NCI-H526 (cell line): ENCODE results near the gene FAM171A1.
"Not testable (repeated sequence)": the region's sequence is repeated elsewhere in the genome, so short reads cannot be mapped to it uniquely, and the experiment has no call there.

Experiments used
- DNase-seq, 2 experiments: peaks; one replicate each; lab custom pipeline; 2025; lab: John Stamatoyannopoulos, UW

FAM171A1 gene

DNA sequence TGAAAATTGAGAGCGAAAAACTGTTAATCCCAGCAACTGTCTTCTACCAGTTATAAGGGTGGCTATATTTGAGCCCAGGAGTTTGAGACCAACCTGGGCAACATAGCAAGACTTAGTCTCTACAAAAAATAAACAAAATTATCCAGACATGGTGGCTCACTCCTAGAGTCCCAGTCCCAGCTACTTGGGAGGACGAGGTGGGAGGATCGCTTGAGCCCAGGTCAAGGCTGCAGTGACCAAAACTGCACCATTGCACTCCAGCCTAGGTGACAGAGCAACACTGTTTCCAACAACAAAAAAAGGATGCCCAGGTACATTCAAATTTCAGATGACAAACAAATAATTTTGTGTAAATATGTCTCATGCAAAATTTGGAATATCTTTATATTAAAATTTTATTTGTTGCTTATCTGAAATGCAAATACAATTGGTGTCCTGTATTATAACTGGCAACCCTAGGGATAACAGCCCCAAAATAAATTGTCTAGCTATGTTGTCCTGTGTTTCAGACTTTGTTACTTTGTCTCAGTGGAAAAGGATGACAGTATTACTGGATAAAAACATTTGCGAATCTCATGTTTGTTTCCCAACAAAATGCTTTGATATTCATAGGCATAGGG is 26.7 kb downstream of the FAM171A1 start:
- DNase-seq: peak; percentile 67 to 71

DNA sequence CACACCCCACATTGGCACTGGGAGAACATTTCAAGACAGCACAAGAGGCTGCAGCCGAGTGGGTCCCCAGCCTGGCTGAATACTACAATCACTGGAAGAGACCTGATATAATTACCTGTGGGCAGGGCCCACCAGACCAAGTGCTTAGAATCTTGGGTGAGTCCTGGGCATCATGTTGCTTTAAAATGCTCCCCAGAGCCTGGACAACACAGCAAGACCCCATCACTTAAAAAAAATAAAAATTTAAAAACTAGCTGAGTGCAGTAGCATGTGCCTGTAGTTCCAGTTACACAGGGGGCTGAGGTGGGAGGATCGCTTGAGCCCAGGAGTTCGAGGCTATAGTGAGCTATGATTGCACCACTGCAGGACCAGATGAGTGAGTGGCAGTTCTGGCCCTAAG is 28.1 kb downstream of the FAM171A1 start:
- DNase-seq: no peak

DNA sequence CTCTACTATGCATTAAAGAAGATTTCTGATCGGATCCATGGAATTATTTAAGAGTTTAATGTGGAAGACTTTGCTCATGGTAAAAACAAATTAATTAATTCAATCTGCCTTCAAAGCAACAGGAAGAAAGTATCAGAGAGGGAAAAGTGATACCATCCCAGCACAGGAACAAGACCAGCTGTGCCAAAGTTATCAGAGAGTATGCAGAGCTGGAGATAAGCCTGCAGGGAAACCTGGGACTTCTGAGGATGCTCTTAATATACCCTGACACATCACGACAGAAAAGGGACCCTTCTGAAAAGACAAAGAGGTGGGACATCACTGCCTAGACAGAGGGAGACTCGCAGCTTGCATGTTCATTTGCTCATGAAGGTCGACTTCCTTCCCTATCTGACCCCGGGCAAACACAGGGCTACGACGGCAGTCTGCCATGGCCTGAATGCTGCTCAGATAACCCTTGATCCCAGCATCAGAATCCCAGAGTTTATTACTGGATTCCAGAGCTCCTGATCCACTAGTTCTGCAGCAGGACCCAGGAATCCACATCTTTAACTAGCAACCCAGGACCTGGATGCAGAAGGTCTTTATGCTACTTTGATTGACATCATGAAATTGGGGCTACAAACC is 29.5 kb downstream of the FAM171A1 start:
- DNase-seq: no peak

DNA sequence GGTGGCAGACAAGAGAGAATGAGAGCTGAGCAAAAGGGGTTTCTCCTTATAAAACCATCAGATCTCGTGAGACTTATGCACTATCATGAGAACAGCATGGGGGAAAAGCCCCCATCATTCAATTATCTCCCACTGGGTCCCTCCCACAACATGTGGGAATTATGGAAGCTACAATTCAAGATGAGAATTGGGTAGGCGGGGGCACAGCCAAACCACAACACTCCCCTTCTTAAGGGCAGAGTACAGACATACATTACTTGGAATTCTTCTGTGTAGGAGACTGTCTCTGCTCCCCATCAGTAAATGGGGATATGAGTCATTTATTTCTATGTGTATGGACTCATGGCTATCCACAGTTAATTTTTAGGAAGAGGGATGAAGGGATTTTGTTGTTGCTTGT is 31.2 kb downstream of the FAM171A1 start:
- no peak for DNase-seq

DNA sequence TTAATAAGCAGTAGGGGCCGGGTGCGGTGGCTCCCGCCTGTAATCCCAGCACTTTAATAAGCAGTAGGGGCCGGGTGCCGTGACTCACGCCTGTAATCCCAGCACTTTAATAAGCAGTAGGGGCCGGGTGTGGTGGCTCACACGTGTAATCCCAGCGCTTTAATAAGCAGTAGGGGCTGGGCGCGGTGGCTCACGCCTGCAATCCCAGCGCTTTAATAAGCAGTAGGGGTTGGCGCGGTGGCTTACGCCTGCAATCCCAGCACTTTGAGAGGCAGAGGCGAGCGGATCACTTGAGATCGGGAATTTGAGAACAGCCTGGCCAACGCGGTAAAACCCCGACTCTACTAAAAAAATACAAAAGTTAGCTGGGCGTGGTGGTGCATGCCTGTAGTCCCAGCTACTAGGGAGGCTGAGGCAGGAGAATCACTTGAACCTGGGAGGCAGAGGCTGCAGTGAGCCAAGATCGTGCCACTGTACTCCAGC is 33.6 kb downstream of the FAM171A1 start:
- not testable (repeated sequence) for DNase-seq

DNA sequence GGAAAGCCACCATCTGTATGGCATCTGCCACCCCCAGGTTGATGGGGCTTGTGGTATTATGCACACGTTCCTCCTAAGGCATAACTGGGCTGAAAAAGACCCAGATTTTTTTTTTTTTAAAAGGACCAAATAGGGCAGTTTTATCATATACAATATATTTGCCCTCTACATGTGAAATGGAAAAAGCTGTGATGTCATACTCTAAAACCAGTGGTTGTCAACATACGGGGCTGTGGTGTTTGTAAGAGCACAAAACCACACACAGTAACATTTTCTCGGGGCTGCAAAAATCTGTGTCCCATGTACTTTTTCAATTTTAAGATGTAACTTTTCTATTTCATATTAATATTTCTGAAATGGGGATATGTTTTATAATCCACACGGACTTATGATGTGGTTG is 34.9 kb downstream of the FAM171A1 start:
- DNase-seq: no peak

DNA sequence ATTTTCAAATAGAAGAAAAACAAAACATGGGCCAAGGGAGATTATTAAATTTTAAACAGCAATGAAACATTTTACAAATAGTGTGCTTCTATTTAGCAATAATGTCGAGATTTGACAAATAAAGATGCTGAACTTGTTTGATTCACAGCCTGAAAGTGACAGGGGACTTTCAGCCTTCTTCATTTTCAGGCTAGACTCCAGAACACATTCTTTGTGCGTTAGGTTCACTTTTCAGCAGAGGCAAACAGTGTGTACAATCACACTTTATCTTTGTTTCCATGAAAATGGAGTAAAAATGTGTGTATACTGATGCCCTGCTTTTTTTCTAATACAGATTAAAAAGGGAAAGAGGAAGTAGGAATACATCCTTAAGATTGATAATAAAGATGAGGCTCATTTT is 35.6 kb downstream of the FAM171A1 start:
- no peak for DNase-seq

DNA sequence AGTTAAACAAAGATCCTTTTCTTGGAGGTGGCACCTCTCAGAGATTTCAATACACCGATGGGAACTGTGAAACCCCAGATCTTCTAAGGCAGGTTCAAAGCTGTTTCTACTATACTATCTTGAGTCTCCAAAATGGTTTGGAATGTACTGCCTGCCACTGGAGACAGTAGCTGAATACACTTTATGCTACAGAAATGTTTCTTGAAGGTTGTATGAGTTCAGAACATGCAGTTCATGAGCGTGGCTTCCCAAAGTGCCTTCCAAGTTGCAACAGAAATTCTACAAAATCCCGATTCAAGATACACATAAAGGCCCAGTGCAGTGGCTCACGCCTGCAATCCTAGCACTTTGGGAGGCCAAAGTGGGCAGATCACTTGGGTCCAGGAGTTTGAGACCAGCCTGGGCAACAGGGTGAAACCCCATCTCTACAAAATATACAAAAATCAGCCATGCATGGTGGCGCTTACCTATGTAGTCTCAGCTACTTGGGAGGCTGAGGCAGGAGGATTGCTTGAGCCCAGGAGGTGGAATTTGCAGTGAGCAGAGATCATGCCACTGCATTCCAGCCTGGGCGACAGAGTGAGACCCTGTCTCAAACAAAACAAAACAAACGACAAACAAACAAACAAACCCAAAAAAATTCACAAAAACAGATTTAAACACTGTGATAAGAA is 36.3 kb downstream of the FAM171A1 start:
- DNase-seq: no peak

DNA sequence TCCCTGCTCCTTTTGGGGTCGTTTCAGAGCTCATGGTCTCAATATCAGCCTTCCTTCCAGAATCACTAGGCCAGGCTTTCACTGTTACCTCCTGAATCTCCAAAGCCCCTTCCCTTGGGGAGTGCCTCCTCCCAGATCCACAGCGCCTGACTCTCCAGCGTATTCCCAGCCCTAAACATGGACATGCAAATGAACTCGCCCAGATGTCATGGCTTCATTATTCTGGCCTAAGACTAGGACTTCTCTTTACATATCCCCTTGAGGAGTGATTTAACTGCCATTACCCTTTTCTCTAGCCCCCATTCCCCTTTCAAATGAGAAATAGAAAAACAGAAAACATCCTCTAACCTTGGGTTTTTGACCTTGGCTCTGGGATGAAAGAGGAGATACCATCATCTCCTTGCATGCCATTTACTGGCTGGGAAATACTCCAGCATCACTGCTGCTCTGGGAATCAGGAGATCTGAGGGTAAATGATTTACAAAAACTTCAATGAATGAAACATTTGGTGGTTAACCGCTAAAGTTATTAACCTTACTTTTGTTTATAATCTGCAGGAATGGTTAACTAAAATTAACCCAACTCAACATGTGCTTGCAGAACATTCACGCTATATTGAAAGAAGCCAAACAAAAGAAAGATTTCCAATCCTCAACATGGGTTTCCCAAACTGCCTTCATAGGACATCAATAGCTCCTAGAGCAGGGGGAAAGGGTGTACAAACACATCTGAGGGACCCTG is 37.0 kb downstream of the FAM171A1 start:
- DNase-seq: peak; percentile 24 to 72

DNA sequence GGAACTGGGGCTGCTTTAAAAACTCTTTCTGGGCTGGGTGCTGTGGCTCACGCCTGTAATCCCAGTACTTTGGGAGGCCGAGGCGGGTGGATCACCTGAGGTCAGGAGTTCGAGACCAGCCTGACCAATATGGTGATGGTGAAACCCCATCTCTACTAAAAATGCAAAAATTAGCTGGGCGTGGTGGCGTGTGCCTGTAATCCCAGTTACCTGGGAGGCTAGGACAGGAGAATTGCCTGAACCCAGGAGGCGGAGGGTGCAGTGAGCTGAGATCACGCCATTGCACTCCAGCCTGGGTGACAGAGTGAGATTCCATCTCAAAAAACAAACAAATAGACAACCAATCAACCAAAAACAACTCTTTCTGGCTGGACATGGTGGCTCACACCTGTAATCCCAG is 37.9 kb downstream of the FAM171A1 start:
- DNase-seq: not testable (repeated sequence)

DNA sequence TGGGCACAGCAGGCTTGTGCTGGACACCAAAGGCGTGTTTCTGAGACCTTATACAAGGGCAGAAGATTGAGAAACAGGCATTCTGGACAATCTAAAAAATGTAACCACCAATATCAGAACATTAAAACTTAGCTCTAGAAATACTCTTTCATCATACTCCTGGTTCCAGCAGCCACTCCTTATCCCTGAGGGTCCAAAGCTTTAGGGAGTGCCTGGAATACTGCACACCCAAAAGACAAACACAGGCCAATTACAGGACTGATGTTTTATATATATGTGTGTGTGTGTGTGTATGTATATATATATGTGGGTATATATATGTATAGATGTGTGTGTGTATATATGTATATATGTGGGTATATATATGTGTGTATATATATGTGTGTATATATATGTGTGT is 39.6 kb downstream of the FAM171A1 start:
- no peak for DNase-seq

DNA sequence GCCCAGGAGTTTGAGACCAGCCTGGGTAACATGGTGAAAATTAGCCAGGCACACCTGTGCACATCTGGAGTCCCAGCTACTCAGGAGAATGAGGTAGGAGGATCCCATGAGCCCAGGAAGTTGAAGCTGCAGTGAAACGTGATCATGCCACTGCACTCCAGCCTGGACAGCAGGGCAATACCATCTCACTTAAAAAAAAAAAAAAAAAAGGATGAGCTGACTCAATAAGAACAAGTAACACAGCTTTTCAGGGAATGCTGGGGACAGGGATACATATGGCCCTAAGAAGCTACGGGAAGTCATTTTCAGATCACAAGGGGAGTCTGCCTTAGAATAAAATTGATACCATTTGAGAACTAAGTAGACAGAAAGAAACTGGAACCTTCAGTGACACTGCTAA is 41.7 kb downstream of the FAM171A1 start:
- DNase-seq: no peak

DNA sequence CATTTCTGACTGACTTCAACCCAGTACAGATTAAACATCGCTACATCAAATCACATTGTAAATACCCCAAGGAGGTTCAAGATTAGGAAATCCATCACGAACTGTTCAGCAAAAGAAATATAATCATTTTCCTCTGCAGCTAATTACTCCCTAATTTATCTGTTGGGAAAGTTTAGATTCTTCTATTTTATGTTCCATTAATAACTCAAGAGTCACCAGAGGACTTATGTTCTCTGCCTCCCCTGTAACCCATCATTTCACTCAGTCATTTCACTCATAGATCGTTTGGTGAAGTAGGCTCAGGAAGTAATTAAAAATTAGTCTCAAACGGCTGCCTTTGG is 45.2 kb downstream of the FAM171A1 start:
- no peak for DNase-seq

DNA sequence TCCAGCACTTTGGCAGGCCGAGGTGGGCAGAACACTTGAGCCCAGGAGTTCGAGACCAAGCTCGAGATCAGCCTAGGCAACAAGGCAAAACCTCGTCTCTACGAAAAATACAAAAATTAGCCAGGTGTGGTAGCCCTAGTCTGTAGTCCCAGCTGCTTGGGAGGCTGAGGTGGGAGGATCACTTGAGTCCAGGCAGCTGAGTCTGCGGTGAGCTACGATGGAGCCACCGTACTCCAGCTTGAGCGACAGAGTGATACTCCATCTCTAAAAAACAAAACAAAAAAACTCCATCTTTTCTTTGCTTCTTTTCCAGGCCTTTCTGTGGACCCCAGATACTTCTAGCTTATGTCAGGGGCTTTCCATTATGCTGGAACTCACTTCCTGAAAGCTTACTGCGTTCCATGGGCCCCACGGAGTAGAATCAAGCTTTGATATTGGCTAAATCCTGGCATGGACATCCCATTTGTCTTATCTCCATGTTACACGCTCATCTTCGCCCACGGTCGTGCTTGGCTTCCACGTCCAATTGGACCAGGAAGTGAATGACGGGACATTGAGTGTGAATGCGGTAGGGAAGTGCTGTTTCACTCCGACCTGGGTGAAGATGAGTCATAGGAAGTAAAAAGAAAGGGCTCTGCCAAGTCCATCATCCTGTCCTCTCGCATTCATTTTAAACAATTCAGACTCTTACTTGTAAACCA is 45.7 kb downstream of the FAM171A1 start:
- no peak for DNase-seq

DNA sequence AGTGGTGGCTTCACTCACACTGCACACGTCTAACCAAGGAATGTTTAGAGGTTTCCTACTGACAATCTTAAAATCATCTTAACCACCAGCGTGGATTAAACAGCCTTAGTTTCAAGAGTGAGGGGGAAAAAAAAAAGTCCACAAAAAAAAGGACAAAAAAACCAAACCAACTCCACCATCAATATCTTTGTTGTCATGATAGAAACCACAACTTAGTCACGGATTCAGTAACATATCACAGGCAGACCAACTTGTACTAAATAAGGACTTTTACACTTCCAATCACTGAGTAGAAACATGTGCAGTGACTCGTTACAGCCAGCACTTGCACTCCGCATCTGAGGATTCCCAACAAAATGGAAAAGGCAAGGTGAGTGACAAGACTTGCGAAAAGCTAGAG is 46.5 kb downstream of the FAM171A1 start:
- no peak for DNase-seq

DNA sequence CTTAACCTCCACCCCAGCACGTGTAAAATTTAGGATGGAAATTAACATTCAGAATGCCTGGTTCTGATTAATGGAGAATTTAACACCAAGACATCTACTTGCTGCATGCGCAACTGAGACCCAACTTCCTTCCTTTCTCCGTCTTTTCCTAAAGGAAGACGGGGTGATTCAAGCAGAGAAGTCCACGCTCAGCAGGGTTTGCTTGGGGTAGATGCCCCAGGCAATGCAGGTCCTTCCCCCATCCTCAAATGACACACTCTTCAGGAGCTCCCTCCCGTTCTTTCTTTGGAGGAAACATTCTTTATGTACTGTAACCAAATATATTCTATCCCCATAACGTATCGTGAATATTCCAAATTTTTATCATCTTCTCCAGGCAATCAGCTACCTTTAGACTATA is 47.0 kb downstream of the FAM171A1 start:
- DNase-seq: no peak

DNA sequence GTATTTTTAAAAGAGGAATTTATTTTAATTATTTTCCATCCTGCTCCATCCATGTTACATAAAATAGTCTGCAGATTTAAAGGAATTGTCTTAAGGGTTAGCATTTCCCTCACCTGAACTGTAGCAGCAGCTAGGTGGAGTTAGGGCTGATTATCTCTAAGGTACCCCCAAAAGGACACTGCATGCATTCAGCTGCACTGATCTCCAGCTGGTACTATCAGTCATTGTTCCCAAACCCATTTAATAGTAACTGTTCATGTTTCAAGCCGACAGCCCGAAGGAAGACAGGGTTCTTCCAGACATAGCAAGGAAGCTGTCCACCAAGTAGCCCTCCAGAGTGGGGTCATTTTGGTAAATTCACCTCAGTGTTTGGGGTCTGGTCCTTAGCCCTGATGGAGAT is 48.7 kb downstream of the FAM171A1 start:
- DNase-seq: no peak

DNA sequence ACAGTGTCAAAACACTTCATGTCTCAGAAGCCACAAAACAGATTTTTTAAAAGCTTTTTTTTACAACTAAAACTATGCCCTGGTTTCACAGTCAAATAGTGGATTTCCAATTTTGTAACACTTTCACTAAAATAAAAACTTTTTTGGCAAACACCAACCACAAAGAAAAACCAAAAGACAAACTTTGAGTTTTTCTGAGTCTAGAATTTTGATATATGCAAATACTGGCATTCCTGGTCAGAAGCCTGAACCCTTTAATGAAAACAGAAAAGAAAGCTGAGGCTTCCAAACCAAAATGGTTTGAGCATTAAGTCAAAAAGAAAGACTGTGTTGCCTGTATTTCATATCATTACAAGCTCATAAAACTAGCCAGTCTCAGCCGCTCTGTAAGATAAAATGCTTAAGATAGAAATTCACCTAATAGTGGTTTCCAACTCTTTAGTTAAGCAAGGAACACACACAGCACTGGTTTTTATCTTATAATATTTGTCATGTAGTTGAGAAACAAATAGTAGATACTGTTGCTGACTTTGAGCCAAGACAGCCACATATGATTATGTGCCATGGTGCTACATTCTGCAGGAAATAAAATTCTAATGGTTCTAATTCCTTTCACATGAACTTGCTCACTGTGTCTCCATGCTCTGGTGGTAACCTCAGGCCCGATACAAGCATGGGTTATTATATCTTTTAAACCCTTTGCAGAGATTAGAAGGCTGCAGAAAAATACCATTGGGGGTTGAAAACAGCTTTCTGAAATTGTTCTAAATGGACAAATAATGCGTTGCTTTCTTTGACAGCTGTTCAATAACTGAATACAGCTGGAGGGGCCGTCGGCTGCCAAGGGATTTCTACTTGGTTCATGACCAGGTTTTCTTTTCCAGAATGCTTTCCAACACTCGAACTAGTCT is 49.4 kb downstream of the FAM171A1 start:
- no peak for DNase-seq

DNA sequence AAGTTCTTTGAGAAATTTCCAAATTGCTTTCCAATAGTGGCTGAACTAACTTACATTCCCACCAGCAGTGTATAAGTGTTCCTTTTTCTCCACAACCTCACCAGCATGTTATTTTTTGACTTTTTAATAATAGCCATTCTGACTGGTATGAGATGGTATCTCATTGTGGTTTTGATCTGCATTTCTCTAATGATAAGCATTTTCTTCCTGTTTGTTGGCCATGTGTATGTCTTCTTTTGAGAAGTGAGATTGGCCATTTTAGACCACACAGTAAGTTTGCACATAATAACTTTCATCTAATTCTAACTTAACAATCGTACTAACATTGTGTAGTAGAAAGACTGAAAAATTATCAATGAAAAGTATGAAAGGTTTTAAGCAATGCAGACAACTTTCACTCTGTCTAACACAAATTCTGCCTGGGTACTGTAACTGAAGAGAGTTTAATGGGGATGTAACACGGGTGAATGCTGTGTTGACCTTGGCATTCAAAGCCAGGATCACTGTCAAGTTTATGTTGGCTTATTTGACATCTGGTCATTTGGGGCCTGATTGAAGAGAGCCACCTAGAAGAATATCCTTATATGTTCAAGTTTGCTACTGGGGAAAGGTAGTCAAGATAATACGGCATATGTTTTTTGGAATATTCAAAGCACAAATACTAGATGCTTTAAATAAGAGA is 50.4 kb downstream of the FAM171A1 start:
- no peak for DNase-seq

DNA sequence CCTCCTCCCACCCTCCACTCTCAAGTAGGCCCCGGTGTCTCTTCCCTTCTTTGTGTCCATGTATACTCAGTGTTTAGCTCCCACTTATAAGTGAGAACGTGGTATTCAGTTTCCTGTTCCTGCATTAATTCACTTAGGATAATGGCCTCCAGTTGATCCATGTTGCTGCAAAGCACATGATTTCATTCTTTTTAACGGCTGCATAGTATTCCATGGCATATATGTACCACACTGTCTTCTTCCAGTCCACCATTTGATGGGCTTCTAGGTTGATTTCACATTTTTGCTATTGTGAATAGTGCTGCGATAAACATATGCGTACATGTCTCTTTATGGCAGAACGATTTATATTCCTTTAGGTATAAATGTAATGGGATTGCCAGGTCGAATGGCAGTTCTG is 51.0 kb downstream of the FAM171A1 start:
- DNase-seq: no peak
